ENCODE measurements around the gene C12orf42. TPM values are rescaled to one million over a fixed set of nuclear protein-coding genes. Genes with fewer than 3 reads are reported as not detected.

C12orf42 gene
- total RNA-seq, 1 experiment from 2014 or later, result not detected

DNA sequence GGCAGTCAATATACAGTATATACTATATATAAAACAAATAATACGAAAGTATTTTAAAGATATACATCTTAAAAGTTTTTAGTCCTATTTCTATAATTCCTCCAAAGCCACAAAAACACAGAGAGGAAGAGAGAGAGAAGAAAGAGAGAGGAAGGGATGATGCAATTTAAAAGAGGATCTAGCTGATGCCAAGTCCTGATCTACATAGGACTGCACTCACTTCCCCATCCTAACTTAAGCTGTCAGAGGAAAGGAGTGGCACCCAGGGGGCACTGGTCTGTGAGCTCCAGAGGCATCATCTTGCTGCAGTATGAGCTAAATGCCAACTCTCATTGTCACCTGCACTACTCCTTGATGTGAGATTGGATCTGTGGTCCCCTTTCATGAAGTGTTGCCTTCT is 95.8 kb downstream of the C12orf42 start:
- no peak for TF ChIP-seq EZH2 (IDR thresholded peaks at IDR 0.05; ENCODE audit: low read depth)
- TF ChIP-seq, protein P1, sequence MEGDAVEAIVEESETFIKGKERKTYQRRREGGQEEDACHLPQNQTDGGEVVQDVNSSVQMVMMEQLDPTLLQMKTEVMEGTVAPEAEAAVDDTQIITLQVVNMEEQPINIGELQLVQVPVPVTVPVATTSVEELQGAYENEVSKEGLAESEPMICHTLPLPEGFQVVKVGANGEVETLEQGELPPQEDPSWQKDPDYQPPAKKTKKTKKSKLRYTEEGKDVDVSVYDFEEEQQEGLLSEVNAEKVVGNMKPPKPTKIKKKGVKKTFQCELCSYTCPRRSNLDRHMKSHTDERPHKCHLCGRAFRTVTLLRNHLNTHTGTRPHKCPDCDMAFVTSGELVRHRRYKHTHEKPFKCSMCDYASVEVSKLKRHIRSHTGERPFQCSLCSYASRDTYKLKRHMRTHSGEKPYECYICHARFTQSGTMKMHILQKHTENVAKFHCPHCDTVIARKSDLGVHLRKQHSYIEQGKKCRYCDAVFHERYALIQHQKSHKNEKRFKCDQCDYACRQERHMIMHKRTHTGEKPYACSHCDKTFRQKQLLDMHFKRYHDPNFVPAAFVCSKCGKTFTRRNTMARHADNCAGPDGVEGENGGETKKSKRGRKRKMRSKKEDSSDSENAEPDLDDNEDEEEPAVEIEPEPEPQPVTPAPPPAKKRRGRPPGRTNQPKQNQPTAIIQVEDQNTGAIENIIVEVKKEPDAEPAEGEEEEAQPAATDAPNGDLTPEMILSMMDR (conservative IDR thresholded peaks at IDR 0.05), result no peak
- no peak for DNase-seq
- Histone ChIP-seq H2AFZ (no peak overlapping the region), H3K27ac (no peak overlapping the region), H3K4me1 (replicated peaks; ENCODE audit: insufficient read depth) (no peaks in the 10 kb centered on the region), H3F3A (ENCODE audit: insufficient read depth, low read depth) (no peaks in the 10 kb centered on the region), H3K36me3 (ENCODE audit: low read depth) (no peaks in the 10 kb centered on the region), H3K9me3 (ENCODE audit: insufficient read depth, low read depth) (no peaks in the 10 kb centered on the region), H3K4me2 (no peak overlapping the region), H3K9me2 (ENCODE audit: insufficient read depth) (0 out of 2 replicates have a peak, but pooled peaks cover 3% of the 10 kb centered on the region), H4K20me1 (ENCODE audit: insufficient read depth) (no peaks in the 10 kb centered on the region), H3K79me2 (ENCODE audit: low read depth) (no peaks in the 10 kb centered on the region), H3K4me3 (no peak overlapping the region), H3K27me3 (ENCODE audit: insufficient read depth, low read depth) (peaks cover 4% of the 10 kb centered on the region; the same call in 1 of the 2 replicates)
- BruUV-seq (replicated peaks), result no TSS peak
- ChIA-PET CTCF (no interaction called here), POLR2A (ENCODE audit: unreplicated experiment) (no interaction called here)
- intact Hi-C loops (cut with micrococcal nuclease; ENCODE audit: unreplicated experiment), result no loop called here

GRCh38 chr12:103397536-103397935 is 98.2 kb downstream of the C12orf42 start:
- H2AFZ ChIP-seq, result no peak overlapping the region
- H3K27ac ChIP-seq, result no peak overlapping the region
- H3K36me3 ChIP-seq (ENCODE audit: low read depth), result no peaks in the 10 kb centered on the region
- no peaks in the 10 kb centered on the region for H3F3A ChIP-seq (ENCODE audit: insufficient read depth, low read depth)
- no peaks in the 10 kb centered on the region for H4K20me1 ChIP-seq (ENCODE audit: insufficient read depth)
- no peak for DNase-seq
- H3K9me2 ChIP-seq (ENCODE audit: insufficient read depth), result 0 out of 2 replicates have a peak, but pooled peaks cover 3% of the 10 kb centered on the region
- CTCF ChIA-PET, result no interaction called here
- no peaks in the 10 kb centered on the region for H3K4me1 ChIP-seq (replicated peaks; ENCODE audit: insufficient read depth)
- H3K9me3 ChIP-seq (ENCODE audit: insufficient read depth, low read depth), result no peaks in the 10 kb centered on the region
- no TSS peak for BruUV-seq (replicated peaks)
- intact Hi-C loops (cut with micrococcal nuclease; ENCODE audit: unreplicated experiment), result no loop called here
- no peak overlapping the region for H3K4me3 ChIP-seq
- POLR2A ChIA-PET (ENCODE audit: unreplicated experiment), result no interaction called here
- H3K79me2 ChIP-seq (ENCODE audit: low read depth), result no peaks in the 10 kb centered on the region
- TF ChIP-seq, protein P1 (conservative IDR thresholded peaks at IDR 0.05), result no peak
- no peak for TF ChIP-seq EZH2 (IDR thresholded peaks at IDR 0.05; ENCODE audit: low read depth)
- H3K4me2 ChIP-seq, result no peak overlapping the region
- H3K27me3 ChIP-seq (ENCODE audit: insufficient read depth, low read depth), result no peaks in the 10 kb centered on the region

- H3K27me3 ChIP-seq (ENCODE audit: insufficient read depth, low read depth), result no peaks in the 10 kb centered on the region
- no TSS peak for BruUV-seq (replicated peaks)
- intact Hi-C loops (cut with micrococcal nuclease; ENCODE audit: unreplicated experiment), result no loop called here
- H3K9me3 ChIP-seq (ENCODE audit: insufficient read depth, low read depth), result no peaks in the 10 kb centered on the region
- no peak overlapping the region for H3K4me2 ChIP-seq
- DNase-seq, result no peak
- H3K9me2 ChIP-seq (ENCODE audit: insufficient read depth), result no peaks in the 10 kb centered on the region; the same call in 1 of the 2 replicates
- CTCF ChIA-PET, result no interaction called here
- no peaks in the 10 kb centered on the region for H3K4me1 ChIP-seq (replicated peaks; ENCODE audit: insufficient read depth)
- no peaks in the 10 kb centered on the region for H3F3A ChIP-seq (ENCODE audit: insufficient read depth, low read depth)
- H2AFZ ChIP-seq, result no peak overlapping the region
- H4K20me1 ChIP-seq (ENCODE audit: insufficient read depth), result no peaks in the 10 kb centered on the region
- no peaks in the 10 kb centered on the region for H3K79me2 ChIP-seq (ENCODE audit: low read depth)
- H3K36me3 ChIP-seq (ENCODE audit: low read depth), result no peaks in the 10 kb centered on the region
- POLR2A ChIA-PET (ENCODE audit: unreplicated experiment), result no interaction called here
- TF ChIP-seq, protein P1 (conservative IDR thresholded peaks at IDR 0.05), result no peak
- TF ChIP-seq EZH2 (IDR thresholded peaks at IDR 0.05; ENCODE audit: low read depth), result no peak
- H3K4me3 ChIP-seq, result no peak overlapping the region
- no peak overlapping the region for H3K27ac ChIP-seq
Measured at GRCh38 chr12:103392722-103393121, 103.0 kb downstream of the C12orf42 start.
